Omental fat pad (tissue), 4 donors: Measurements from ENCODE around the gene ZPBP. TPM values are rescaled to one million over a fixed set of nuclear protein-coding genes. Genes with fewer than 3 reads are reported as not detected.

Experiments used
- ATAC-seq: fragments of 150-250 bp; one replicate; pipeline ENCODE4 v1.9.1; 2016; ENCODE audit warnings: mild to moderate bottlenecking, moderate library complexity; ENCODE audit not compliant: low FRiP score
- DNase-seq: peaks from one replicate; pipeline ENCODE4 v3.0.0-alpha.2; 2019; ENCODE audit warnings: low spot score
- CTCF ChIP-seq, 3 donors: fragments of 450-650 bp; IDR thresholded peaks; one replicate each; pipeline ENCODE4 v1.5.1; 2016 to 2017; ENCODE audit warnings: antibody characterized with exemption in 3 of 3, mild to moderate bottlenecking in 3 of 3, moderate library complexity in 2 of 3
- total RNA-seq, 4 donors: library from RNA; depleted of rRNA; stranded (reverse); fragments of >200 nt; gene quantifications; one replicate each; pipeline ENCODE4 v1.1.0, GENCODE V29; 2016

Gene ZPBP
- total RNA-seq, 4 donors from 2014 or later, result not detected

DNA sequence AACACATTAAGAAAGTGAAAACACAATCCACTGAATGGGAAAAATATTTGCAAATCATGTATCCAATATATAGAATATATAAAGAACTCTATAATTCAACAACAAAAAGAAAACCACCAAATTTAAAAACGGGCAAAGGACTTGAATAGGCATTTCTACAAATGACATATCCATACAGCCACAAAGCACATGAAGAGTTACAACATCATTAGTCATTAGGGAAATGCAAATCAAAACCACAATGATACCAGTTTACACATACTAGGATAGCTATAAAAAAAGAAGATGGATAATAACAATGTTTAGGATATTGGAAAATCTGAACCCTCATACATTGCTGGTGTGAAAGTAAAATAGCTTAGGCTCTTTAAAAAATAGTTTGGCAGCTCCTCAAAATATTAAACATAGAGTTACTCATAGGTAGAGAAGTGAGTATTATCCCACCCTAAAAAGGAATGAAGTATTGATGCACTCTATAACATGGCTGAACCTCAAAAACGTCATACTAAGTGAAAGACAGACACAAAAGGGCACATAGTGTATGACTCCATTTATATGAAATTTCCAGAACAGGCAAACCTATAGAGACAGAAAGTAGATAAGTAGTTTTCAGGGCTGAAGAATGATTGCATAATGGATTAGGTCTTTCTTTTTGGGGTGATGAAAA is 4.5 kb downstream of the ZPBP start:
- TF ChIP-seq CTCF (IDR thresholded peaks at IDR 0.05), result no peak
- ATAC-seq (no peak), DNase-seq (no peak)

DNA sequence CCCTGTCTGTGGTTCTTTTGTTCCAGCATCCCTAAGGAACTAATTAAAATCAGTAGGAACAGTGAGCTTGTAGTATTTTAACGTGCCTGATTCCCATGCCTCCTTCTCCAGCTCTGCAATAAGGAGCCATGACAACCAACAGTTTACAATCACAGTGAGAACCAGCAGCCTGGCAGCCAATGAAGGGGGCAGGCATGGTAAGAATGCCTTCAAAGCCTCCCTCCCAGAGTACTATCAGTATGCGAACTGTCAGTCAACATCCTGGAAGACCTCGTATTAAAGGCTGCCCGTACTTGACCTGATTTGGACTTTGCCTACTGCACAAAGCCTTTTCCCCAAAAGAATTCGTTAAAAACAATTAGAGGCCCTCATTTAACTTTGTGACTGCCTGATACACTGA is 7.7 kb downstream of the ZPBP start:
- no peak for TF ChIP-seq CTCF (IDR thresholded peaks at IDR 0.05)
- no peak for ATAC-seq
- no peak for DNase-seq

DNA sequence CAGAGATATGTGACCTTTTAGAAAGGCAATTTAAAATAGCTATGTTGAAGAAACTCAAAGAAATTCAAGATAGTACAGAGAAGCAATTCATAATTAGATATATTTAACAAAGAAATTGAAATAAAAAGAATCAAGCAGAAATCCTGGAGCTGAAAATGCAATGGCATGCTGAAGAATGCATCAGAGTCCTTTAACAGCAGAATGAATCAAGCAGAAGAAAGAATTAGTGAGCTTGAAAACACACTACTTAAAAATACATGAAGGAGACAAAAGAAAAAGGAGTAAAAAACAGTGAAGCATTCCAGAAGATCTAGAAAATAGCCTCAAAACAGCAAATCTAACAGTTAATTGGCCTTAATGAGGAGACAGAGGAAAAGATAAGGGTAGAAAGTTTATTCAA is 20.0 kb downstream of the ZPBP start:
- TF ChIP-seq CTCF (IDR thresholded peaks at IDR 0.05), result no peak
- no peak for ATAC-seq
- DNase-seq, result no peak

DNA sequence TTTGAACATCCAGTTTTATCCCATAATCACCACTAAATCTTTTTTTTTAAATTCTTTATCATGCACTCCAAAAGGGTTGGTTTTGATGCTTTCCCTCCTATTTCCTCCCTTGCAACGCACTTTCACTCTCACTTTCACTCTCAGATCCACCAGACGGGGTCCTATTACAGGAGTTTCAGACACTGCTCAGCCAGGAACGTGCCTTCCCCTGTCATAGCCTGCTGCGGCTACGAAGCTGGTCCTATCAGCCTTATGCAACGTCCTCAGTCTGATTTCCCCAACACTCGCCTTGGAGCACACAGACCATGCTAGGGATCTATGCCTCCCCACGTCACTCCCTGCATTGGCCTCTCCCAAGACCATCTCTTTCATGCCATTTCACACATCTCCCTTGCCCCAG is 23.4 kb downstream of the ZPBP start:
- no peak for TF ChIP-seq CTCF (IDR thresholded peaks at IDR 0.05)
- DNase-seq, result no peak
- no peak for ATAC-seq

- no peak for TF ChIP-seq CTCF (IDR thresholded peaks at IDR 0.05)
- no peak for DNase-seq
- peak; percentile 65 for ATAC-seq
Observed at GRCh38 chr7:50068850-50069551, 24.0 kb downstream of the ZPBP start.

GRCh38 chr7:50068026-50068425 is 25.0 kb downstream of the ZPBP start:
- DNase-seq (no peak), ATAC-seq (no peak)

More at GRCh38 chr7:50068026-50068425, 25.0 kb downstream of the ZPBP start:
- TF ChIP-seq CTCF (IDR thresholded peaks at IDR 0.05), result no peak
